Lung (tissue), 12 donors: Measurements from ENCODE around the gene ARHGAP28. TPM values are rescaled to one million over a fixed set of nuclear protein-coding genes. Genes with fewer than 3 reads are reported as not detected.
A peak's percentile ranks its signal among the peaks of the same experiment; 100 is the strongest.

ENCODE experiments used
- ATAC-seq: fragments of 200-7000 bp; cut with Tn5 transposase; one replicate; pipeline ENCODE4 v1.9.1; 2020; ENCODE audit warnings: moderate number of reproducible peaks; ENCODE audit not compliant: insufficient read depth, low FRiP score
- DNase-seq, 3 donors: peaks; one replicate each; pipeline ENCODE4 v3.0.0-alpha.2; 2013 to 2017
- H3K27ac ChIP-seq, 2 donors: one replicate each; pipeline ENCODE4 v1.5.1; 2013; ENCODE audit warnings: mild to moderate bottlenecking in 2 of 2, moderate library complexity in 2 of 2, control low read depth in 1 of 2, inconsistent platforms in 1 of 2, low read depth in 1 of 2, low read length in 1 of 2
- H3K27me3 ChIP-seq, 3 donors: one replicate each; pipeline ENCODE4 v1.5.1; 2013; ENCODE audit warnings: low read length in 2 of 3; ENCODE audit not compliant: control insufficient read depth in 3 of 3, insufficient read depth in 3 of 3
- H3K36me3 ChIP-seq, 4 donors: one replicate each; pipeline ENCODE4 v1.5.1; 2013; ENCODE audit warnings: low read length in 4 of 4, mild to moderate bottlenecking in 1 of 4, moderate library complexity in 1 of 4; ENCODE audit not compliant: control insufficient read depth in 4 of 4, insufficient read depth in 4 of 4
- H3K4me1 ChIP-seq, 5 donors: one replicate each; pipeline ENCODE4 v1.5.1; 2013; ENCODE audit warnings: low read length in 5 of 5, mild to moderate bottlenecking in 2 of 5, moderate library complexity in 1 of 5; ENCODE audit not compliant: control insufficient read depth in 5 of 5, insufficient read depth in 5 of 5
- H3K4me3 ChIP-seq: one replicate; pipeline ENCODE4 v1.5.1; 2013; ENCODE audit warnings: mild to moderate bottlenecking, control low read depth, moderate library complexity
- H3K9ac ChIP-seq, 2 donors: one replicate each; pipeline ENCODE4 v1.5.1; 2013; ENCODE audit warnings: low read length in 2 of 2, control low read depth in 1 of 2; ENCODE audit not compliant: insufficient read depth in 1 of 2
- H3K9me3 ChIP-seq, 4 donors: one replicate each; pipeline ENCODE4 v1.5.1; 2013; ENCODE audit warnings: low read length in 3 of 4, mild to moderate bottlenecking in 1 of 4, moderate library complexity in 1 of 4; ENCODE audit not compliant: control insufficient read depth in 4 of 4, insufficient read depth in 3 of 4
- WGBS, 2 donors: extraction: QIAGEN DNeasy Blood & Tissue Kit; methylation state at CpG; one replicate each; pipeline ENCODE4 v1.1.7; 2013; 5-methylcytosine and 5-hydroxymethylcytosine counted together
- polyA plus RNA-seq, 2 donors: library from polyadenylated mRNA; stranded (reverse); fragments of 200-250 nt; gene quantifications; one replicate each; pipeline ENCODE4 v1.2.1, GENCODE V29; 2013
- total RNA-seq, 2 donors: library from RNA; depleted of rRNA in 1 of 2; stranded (reverse); fragments of >200 nt in 1 of 2; gene quantifications; one replicate each; pipeline ENCODE4 v1.2.1, GENCODE V29; 2014 to 2021
- TF ChIP-seq, protein P1 (sequence below): IDR thresholded peaks from 2 replicates; pipeline ENCODE4 v1.5.1; 2012; ENCODE audit warnings: mild to moderate bottlenecking; ENCODE audit errors: control extremely low read depth, extremely low read depth
- donor health status: control.
- donor health status: control.
- donor health status: Bipolar disorder and iron deficiency.
- donor health status: healthy.
- donor health status: DM: yes; HTN: yes; CAD: no.

The ARHGAP28 gene
- total and polyA plus RNA-seq, 4 donors: 1.4 to 123 (median 5.6) TPM

DNA sequence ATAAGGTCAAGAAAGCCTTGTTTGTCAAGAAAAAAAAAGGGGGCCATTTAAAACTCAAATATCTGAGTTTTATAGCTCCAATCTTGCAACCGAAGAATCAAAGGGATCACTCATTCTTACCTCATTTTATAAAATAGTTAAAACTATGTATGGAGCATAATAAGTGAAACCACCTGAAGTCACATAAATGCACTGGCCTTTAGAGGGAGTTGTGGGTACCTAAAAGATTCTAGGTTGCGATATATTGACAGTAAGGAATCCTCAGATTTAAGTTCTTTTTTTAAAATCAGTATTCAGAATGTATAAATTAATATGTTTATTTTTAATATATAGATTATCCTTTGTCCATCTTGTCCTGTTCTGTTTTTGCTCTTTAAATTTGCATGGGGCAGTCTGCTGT lies 3.4 kb downstream of the ARHGAP28 start:
- DNase-seq (peak in 1 of 3 donors; percentile 65), ATAC-seq (no peak)
- H3K9ac ChIP-seq: peak overlapping the region in 1 of 2 donors; percentile 99
- no peaks in the 10 kb centered on the region for H3K9me3 ChIP-seq
- 82 to 88% methylated on average over 2 of the region's 2 CpGs for WGBS, 2 donors
- H3K27me3 ChIP-seq: no peaks in the 10 kb centered on the region
- TF ChIP-seq, protein P1, sequence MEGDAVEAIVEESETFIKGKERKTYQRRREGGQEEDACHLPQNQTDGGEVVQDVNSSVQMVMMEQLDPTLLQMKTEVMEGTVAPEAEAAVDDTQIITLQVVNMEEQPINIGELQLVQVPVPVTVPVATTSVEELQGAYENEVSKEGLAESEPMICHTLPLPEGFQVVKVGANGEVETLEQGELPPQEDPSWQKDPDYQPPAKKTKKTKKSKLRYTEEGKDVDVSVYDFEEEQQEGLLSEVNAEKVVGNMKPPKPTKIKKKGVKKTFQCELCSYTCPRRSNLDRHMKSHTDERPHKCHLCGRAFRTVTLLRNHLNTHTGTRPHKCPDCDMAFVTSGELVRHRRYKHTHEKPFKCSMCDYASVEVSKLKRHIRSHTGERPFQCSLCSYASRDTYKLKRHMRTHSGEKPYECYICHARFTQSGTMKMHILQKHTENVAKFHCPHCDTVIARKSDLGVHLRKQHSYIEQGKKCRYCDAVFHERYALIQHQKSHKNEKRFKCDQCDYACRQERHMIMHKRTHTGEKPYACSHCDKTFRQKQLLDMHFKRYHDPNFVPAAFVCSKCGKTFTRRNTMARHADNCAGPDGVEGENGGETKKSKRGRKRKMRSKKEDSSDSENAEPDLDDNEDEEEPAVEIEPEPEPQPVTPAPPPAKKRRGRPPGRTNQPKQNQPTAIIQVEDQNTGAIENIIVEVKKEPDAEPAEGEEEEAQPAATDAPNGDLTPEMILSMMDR: no peak
- peaks cover 0 to 3% (median 0%) of the 10 kb centered on the region in 4 donors for H3K36me3 ChIP-seq
- H3K27ac ChIP-seq: no peak overlapping the region
- peaks cover 0 to 72% (median 3%) of the 10 kb centered on the region in 5 donors for H3K4me1 ChIP-seq
- no peak overlapping the region for H3K4me3 ChIP-seq

DNA sequence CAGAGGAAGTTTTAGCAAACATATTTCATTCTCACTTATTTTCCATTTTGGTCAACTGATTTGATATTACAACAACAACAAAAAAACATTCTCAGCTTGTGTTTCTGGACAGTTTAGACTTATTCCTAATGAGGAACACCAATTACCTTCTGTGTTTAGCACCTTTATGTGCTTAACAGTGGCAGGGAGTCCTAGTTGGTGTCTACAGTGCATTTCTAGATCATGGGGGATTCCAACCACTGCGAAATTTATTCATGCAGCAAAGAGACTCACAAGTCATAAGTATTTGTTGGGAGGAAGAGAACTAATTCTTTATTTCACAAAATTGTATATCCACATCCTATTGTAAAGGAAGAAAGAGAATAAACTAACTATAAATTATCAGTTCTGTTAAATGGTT lies 4.2 kb downstream of the ARHGAP28 start:
- peaks cover 0 to 69% (median 3%) of the 10 kb centered on the region in 5 donors for H3K4me1 ChIP-seq
- TF ChIP-seq, protein P1: no peak
- no peak overlapping the region for H3K27ac ChIP-seq
- 63 to 84% methylated on average over 1 of the region's 1 CpG for WGBS, 2 donors
- H3K36me3 ChIP-seq: peaks cover 0 to 6% (median 0%) of the 10 kb centered on the region in 4 donors
- H3K9ac ChIP-seq: peak overlapping the region in 1 of 2 donors; percentile 99
- DNase-seq (peak in 2 of 3 donors; percentile 65 to 70), ATAC-seq (no peak)
- H3K4me3 ChIP-seq: no peak overlapping the region
- H3K27me3 ChIP-seq: no peaks in the 10 kb centered on the region
- no peaks in the 10 kb centered on the region for H3K9me3 ChIP-seq

DNA sequence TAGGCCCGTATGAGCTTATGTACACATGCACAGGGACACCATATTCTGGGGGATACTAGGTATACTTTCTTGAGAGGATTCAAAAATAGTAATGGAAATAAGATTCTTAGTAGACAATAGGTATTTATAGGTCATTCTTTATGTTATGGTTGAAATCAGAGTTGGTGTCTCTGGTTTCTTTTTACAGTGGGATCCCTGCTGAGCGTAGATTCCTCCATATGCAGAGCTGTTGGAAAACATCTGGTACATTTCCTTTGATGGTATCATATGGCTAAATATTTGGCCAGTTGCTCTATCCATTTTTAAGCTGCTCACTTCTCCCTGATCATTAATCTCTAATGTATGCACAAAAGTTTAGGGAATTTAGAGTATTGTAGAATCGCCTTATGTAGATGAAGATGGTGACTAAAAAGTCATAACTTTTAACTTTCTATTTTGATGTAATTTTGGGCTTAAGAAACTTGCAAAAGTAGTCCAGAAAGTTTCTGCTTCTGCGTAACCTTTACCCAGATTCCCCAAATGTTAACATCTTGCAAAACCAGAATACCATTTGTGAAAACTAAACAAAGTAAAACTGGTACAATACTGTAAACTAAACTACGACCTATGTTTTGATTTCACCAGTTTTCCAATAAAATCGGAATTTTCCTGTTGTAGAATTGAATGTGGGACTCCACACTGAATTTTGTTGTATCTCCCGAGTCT lies 5.4 kb downstream of the ARHGAP28 start:
- H3K9me3 ChIP-seq: no peaks in the 10 kb centered on the region
- peaks cover 0 to 74% (median 1%) of the 10 kb centered on the region in 5 donors for H3K4me1 ChIP-seq
- no peak overlapping the region for H3K4me3 ChIP-seq
- H3K27me3 ChIP-seq: no peaks in the 10 kb centered on the region
- H3K36me3 ChIP-seq: peaks cover 0 to 6% (median 0%) of the 10 kb centered on the region in 4 donors
- 82 to 88% methylated on average over 7 of the region's 7 CpGs for WGBS, 2 donors
- TF ChIP-seq, protein P1: no peak
- DNase-seq (peak in 2 of 3 donors; percentile 79 to 84), ATAC-seq (no peak)
- peak overlapping the region in 1 of 2 donors; percentile 99 for H3K9ac ChIP-seq
- no peak overlapping the region for H3K27ac ChIP-seq

DNA sequence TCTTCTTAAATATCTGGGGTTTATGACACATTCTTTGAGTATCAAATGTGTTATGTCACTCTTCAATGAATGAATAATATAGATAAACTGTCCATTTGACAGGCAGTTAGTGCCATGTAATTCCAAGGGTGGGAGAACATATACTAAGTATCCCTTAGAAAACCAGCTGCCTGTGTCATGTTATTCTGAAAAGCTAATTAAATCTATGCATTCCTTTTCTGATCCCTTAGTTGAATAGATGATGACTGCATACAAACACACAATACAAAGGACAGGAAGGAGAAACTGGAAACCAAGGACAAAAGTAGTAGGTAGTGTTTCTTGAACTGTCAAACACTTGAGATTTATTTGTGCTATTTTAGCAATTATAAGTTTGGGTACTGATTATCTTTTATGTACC lies 8.3 kb downstream of the ARHGAP28 start:
- Histone ChIP-seq H3K27me3 (no peaks in the 10 kb centered on the region), H3K9ac (peak overlapping the region in 1 of 2 donors; percentile 45), H3K36me3 (peaks cover 0 to 11% (median 3%) of the 10 kb centered on the region in 4 donors), H3K27ac (no peak overlapping the region), H3K4me1 (peaks cover 0 to 90% (median 5%) of the 10 kb centered on the region in 5 donors), H3K4me3 (no peak overlapping the region), H3K9me3 (no peaks in the 10 kb centered on the region)
- ATAC-seq: no peak
- DNase-seq: peak in 2 of 3 donors; percentile 56 to 60
- TF ChIP-seq, protein P1: no peak
